Testis (tissue), 3 donors: ENCODE measurements around the gene ARHGEF16. TPM values are rescaled to one million over a fixed set of nuclear protein-coding genes. Genes with fewer than 3 reads are reported as not detected.

Experiments
- DNase-seq: peaks from one replicate; pipeline ENCODE4 v3.0.0-alpha.2; 2019
- H3K27ac ChIP-seq, 2 donors: fragments of 200-600 bp; sonication (generic); one replicate each; pipeline ENCODE4 v1.5.1; 2019
- H3K27me3 ChIP-seq: fragments of 200-600 bp; sonication (generic); one replicate; pipeline ENCODE4 v1.5.1; 2019
- H3K36me3 ChIP-seq: fragments of 200-600 bp; sonication (generic); one replicate; pipeline ENCODE4 v1.5.1; 2017; ENCODE audit warnings: low read depth; ENCODE audit errors: missing control alignments
- H3K4me1 ChIP-seq: fragments of 200-600 bp; sonication (generic); one replicate; pipeline ENCODE4 v1.5.1; 2019
- H3K4me3 ChIP-seq, 2 donors: fragments of 200-600 bp; sonication (generic); one replicate each; pipeline ENCODE4 v1.5.1; 2017 to 2019
- H3K9me3 ChIP-seq: fragments of 200-600 bp; sonication (generic); one replicate; pipeline ENCODE4 v1.5.1; 2017
- CTCF ChIP-seq, 3 experiments: fragments of 450-650 bp in 2 of 3; fragments of 200-600 bp in 1 of 3; sonication (generic) in 1 of 3; IDR thresholded peaks; one replicate each; pipeline ENCODE4 v1.5.1; 2016 to 2019; ENCODE audit warnings: antibody characterized with exemption in 3 of 3, mild to moderate bottlenecking in 2 of 3, moderate library complexity in 1 of 3
- POLR2A ChIP-seq: fragments of 450-650 bp; IDR thresholded peaks from one replicate; pipeline ENCODE4 v1.6.1; 2017; ENCODE audit warnings: antibody characterized with exemption, mild to moderate bottlenecking, moderate library complexity
- WGBS, 2 donors: methylation state at CpG; one replicate each; pipeline ENCODE4 v1.1.5; 2018; 5-methylcytosine and 5-hydroxymethylcytosine counted together
- intact Hi-C: fragments of 100-400 bp; cut with DNase I; formaldehyde crosslinking; loops from one replicate; pipeline ENCODE4 v1.15.1; 2023; ENCODE audit warnings: low total_unique reads
- polyA plus RNA-seq: library from polyadenylated mRNA; stranded (reverse); fragments of 350-450 nt; fragmentation: Illumina TruSeq; extraction: RNeasy Lipid Tissue Mini Kit (QIAGEN cat#74804); gene quantifications from one replicate; pipeline ENCODE4 v1.2.3, GENCODE V29; 2014; ENCODE audit warnings: low read depth, low replicate concordance; ENCODE audit not compliant: insufficient read depth
- total RNA-seq, 2 donors: library from RNA; depleted of rRNA; stranded (reverse); fragments of >200 nt; gene quantifications; one replicate each; pipeline ENCODE4 v1.2.3, GENCODE V29; 2016

ARHGEF16 gene
- total and polyA plus RNA-seq, 3 donors from 2014 or later, result 5.7 to 25.7 (median 17.1) TPM

- TF ChIP-seq CTCF (IDR thresholded peaks at IDR 0.05), result no peak
- TF ChIP-seq POLR2A, result no peak
These were observed 12.6 kb upstream of the ARHGEF16 start for GRCh38 chr1:3441880-3442279.

GRCh38 chr1:3442331-3442730 lies 12.1 kb upstream of the ARHGEF16 start:
- intact Hi-C loops, result no loop called here
- 83 to 92% methylated on average over 5 to 13 of the region's 13 CpGs for WGBS, 2 donors
- H3K9me3 ChIP-seq, result no peaks in the 10 kb centered on the region
- H3K4me1 ChIP-seq, result no peaks in the 10 kb centered on the region
- H3K27me3 ChIP-seq, result no peaks in the 10 kb centered on the region
- DNase-seq, result no peak
- no peak overlapping the region for H3K4me3 ChIP-seq
- H3K36me3 ChIP-seq, result no peaks in the 10 kb centered on the region
- H3K27ac ChIP-seq, result no peak overlapping the region
- no peak for TF ChIP-seq CTCF (IDR thresholded peaks at IDR 0.05)

More at GRCh38 chr1:3441880-3442279, 12.6 kb upstream of the ARHGEF16 start:
- Histone ChIP-seq H3K27me3 (no peaks in the 10 kb centered on the region), H3K4me3 (no peak overlapping the region), H3K36me3 (no peaks in the 10 kb centered on the region), H3K4me1 (no peaks in the 10 kb centered on the region), H3K9me3 (no peaks in the 10 kb centered on the region), H3K27ac (no peak overlapping the region)
- WGBS, 2 donors, result 82 to 86% methylated on average over 3 to 8 of the region's 8 CpGs
- intact Hi-C loops, result no loop called here
- no peak for DNase-seq

GRCh38 chr1:3442901-3443300 lies 11.6 kb upstream of the ARHGEF16 start:
- H3K27ac ChIP-seq, result no peak overlapping the region
- intact Hi-C loops, result no loop called here
- TF ChIP-seq POLR2A, result no peak
- no peak for TF ChIP-seq CTCF (IDR thresholded peaks at IDR 0.05)
- no peak for DNase-seq
- WGBS, 2 donors, result 83 to 84% methylated on average over 12 of the region's 12 CpGs
- no peaks in the 10 kb centered on the region for H3K4me1 ChIP-seq
- no peaks in the 10 kb centered on the region for H3K27me3 ChIP-seq
- H3K4me3 ChIP-seq, result no peak overlapping the region
- H3K36me3 ChIP-seq, result no peaks in the 10 kb centered on the region
- H3K9me3 ChIP-seq, result no peaks in the 10 kb centered on the region

- no peak for DNase-seq
- H3K27ac ChIP-seq, result no peak overlapping the region
- intact Hi-C loops, result no loop called here
- no peak for TF ChIP-seq CTCF (IDR thresholded peaks at IDR 0.05)
- TF ChIP-seq POLR2A, result no peak
- 65 to 69% methylated on average over 7 of the region's 7 CpGs for WGBS, 2 donors
- no peaks in the 10 kb centered on the region for H3K27me3 ChIP-seq
- no peaks in the 10 kb centered on the region for H3K4me1 ChIP-seq
- no peak overlapping the region for H3K4me3 ChIP-seq
- no peaks in the 10 kb centered on the region for H3K36me3 ChIP-seq
- no peaks in the 10 kb centered on the region for H3K9me3 ChIP-seq
These were observed 10.7 kb upstream of the ARHGEF16 start for GRCh38 chr1:3443807-3444206.

GRCh38 chr1:3444298-3444697 lies 10.2 kb upstream of the ARHGEF16 start:
- 91 to 94% methylated on average over 18 of the region's 18 CpGs for WGBS, 2 donors
- no peak for TF ChIP-seq POLR2A
- TF ChIP-seq CTCF (IDR thresholded peaks at IDR 0.05), result no peak
- intact Hi-C loops, result no loop called here
- no peak overlapping the region for H3K27ac ChIP-seq
- no peaks in the 10 kb centered on the region for H3K9me3 ChIP-seq
- no peaks in the 10 kb centered on the region for H3K36me3 ChIP-seq
- no peaks in the 10 kb centered on the region for H3K4me1 ChIP-seq
- H3K27me3 ChIP-seq, result no peaks in the 10 kb centered on the region
- DNase-seq, result no peak
- no peak overlapping the region for H3K4me3 ChIP-seq
